H9 (cell line): Measurements from ENCODE around the gene ZMYND8. TPM values are rescaled to one million over a fixed set of nuclear protein-coding genes. Genes with fewer than 3 reads are reported as not detected.

Experiments used
- DNase-seq: peaks from one replicate; pipeline ENCODE4 v3.0.0-alpha.2; 2017
- H2AFZ ChIP-seq: one replicate; pipeline ENCODE4 v1.6.1; 2013; ENCODE audit warnings: mild to moderate bottlenecking, low read length, control low read depth, moderate library complexity
- H2AK5ac ChIP-seq: 2 replicates; pipeline ENCODE4 v1.6.1; 2013; ENCODE audit warnings: low read length, control low read depth, mixed read lengths; ENCODE audit not compliant: insufficient read length
- H2BK120ac ChIP-seq: one replicate; pipeline ENCODE4 v1.6.1; 2013; ENCODE audit warnings: low read depth, mild to moderate bottlenecking, low read length, control low read depth, inconsistent platforms; ENCODE audit not compliant: poor library complexity, severe bottlenecking
- H2BK12ac ChIP-seq: 2 replicates; pipeline ENCODE4 v1.6.1; 2013; ENCODE audit warnings: low read length, control low read depth, mixed read lengths, low read depth; ENCODE audit not compliant: insufficient read length
- H2BK15ac ChIP-seq: 2 replicates; pipeline ENCODE4 v1.6.1; 2013; ENCODE audit warnings: low read depth, low read length, control low read depth
- H2BK20ac ChIP-seq: one replicate; pipeline ENCODE4 v1.6.1; 2013; ENCODE audit warnings: low read depth, mild to moderate bottlenecking, low read length, control low read depth, inconsistent platforms; ENCODE audit not compliant: poor library complexity, severe bottlenecking
- H2BK5ac ChIP-seq: 2 replicates; pipeline ENCODE4 v1.6.1; 2013; ENCODE audit warnings: low read length, control low read depth, mixed read lengths; ENCODE audit not compliant: insufficient read length
- H3K14ac ChIP-seq: 2 replicates; pipeline ENCODE4 v1.6.1; 2013; ENCODE audit warnings: low read length, control low read depth; ENCODE audit not compliant: insufficient read depth
- H3K18ac ChIP-seq: 2 replicates; pipeline ENCODE4 v1.6.1; 2013; ENCODE audit warnings: low read depth, mild to moderate bottlenecking, mixed read lengths, low read length, control low read depth; ENCODE audit not compliant: insufficient read length
- H3K23ac ChIP-seq: 2 replicates; pipeline ENCODE4 v1.6.1; 2013; ENCODE audit warnings: low read length, control low read depth, mixed read lengths, low read depth; ENCODE audit not compliant: insufficient read length
- H3K23me2 ChIP-seq: 2 replicates; pipeline ENCODE4 v1.6.1; 2013; ENCODE audit warnings: low read depth, mild to moderate bottlenecking, mixed read lengths, low read length, control low read depth; ENCODE audit not compliant: insufficient read length, poor library complexity, severe bottlenecking
- H3K27ac ChIP-seq: 2 replicates; pipeline ENCODE4 v1.5.1; 2013; ENCODE audit warnings: low read length, control low read depth, mixed read lengths, low read depth; ENCODE audit not compliant: insufficient read length
- H3K27me3 ChIP-seq: 2 replicates; pipeline ENCODE4 v1.6.1; 2013; ENCODE audit warnings: low read length, control low read depth, inconsistent platforms; ENCODE audit not compliant: insufficient read depth
- H3K4ac ChIP-seq: 2 replicates; pipeline ENCODE4 v1.6.1; 2013; ENCODE audit warnings: low read depth, mild to moderate bottlenecking, control low read depth, inconsistent platforms, low read length, moderate library complexity
- H3K4me1 ChIP-seq: 2 replicates; pipeline ENCODE4 v1.6.1; 2013; ENCODE audit warnings: low read length, control low read depth, inconsistent platforms; ENCODE audit not compliant: insufficient read depth
- H3K4me2 ChIP-seq: 2 replicates; pipeline ENCODE4 v1.6.1; 2013; ENCODE audit warnings: low read length, control low read depth, mixed read lengths; ENCODE audit not compliant: insufficient read length, insufficient read depth
- H3K56ac ChIP-seq: 2 replicates; pipeline ENCODE4 v1.6.1; 2013; ENCODE audit warnings: low read depth, mild to moderate bottlenecking, mixed read lengths, low read length, control low read depth; ENCODE audit not compliant: insufficient read length
- H3K79me1 ChIP-seq: 2 replicates; pipeline ENCODE4 v1.6.1; 2013; ENCODE audit warnings: low read depth, mild to moderate bottlenecking, moderate library complexity, low read length, control low read depth, inconsistent platforms; ENCODE audit not compliant: insufficient read depth, poor library complexity, severe bottlenecking
- H3K79me2 ChIP-seq: 2 replicates; pipeline ENCODE4 v1.6.1; 2013; ENCODE audit warnings: low read length, control low read depth, inconsistent platforms; ENCODE audit not compliant: insufficient read depth
- H3K9ac ChIP-seq: 2 replicates; pipeline ENCODE4 v1.6.1; 2013; ENCODE audit warnings: low read length, control low read depth, mixed read lengths; ENCODE audit not compliant: insufficient read length; ENCODE audit errors: extremely low read depth
- H3K9me3 ChIP-seq: one replicate; pipeline ENCODE4 v1.6.1; 2013; ENCODE audit warnings: low read depth, low read length, inconsistent platforms; ENCODE audit not compliant: control insufficient read depth
- H3T11ph ChIP-seq: one replicate; pipeline ENCODE4 v1.6.1; 2013; ENCODE audit warnings: mild to moderate bottlenecking, low read length, control low read depth, inconsistent platforms
- H4K20me1 ChIP-seq: one replicate; pipeline ENCODE4 v1.6.1; 2013; ENCODE audit not compliant: control insufficient read depth, insufficient read length, insufficient read depth
- H4K5ac ChIP-seq: 2 replicates; pipeline ENCODE4 v1.6.1; 2013; ENCODE audit warnings: low read depth, mild to moderate bottlenecking, mixed read lengths, low read length, control low read depth; ENCODE audit not compliant: insufficient read length
- H4K8ac ChIP-seq: replicated peaks from 2 replicates; pipeline ENCODE4 v1.6.1; 2013; ENCODE audit warnings: low read length, control low read depth, mixed read lengths, low read depth; ENCODE audit not compliant: insufficient read length
- H4K91ac ChIP-seq: 2 replicates; pipeline ENCODE4 v1.6.1; 2013; ENCODE audit warnings: low read depth, mild to moderate bottlenecking, moderate library complexity, mixed read lengths, low read length, control low read depth; ENCODE audit not compliant: insufficient read length
- H3K27ac Mint-ChIP-seq, 3 experiments: 2 replicates in 2 of 3; 3 replicates in 1 of 3; pipeline ENCODE4 v1.8.0; 2020 to 2021; ENCODE audit warnings: mixed read lengths in 3 of 3, mild to moderate bottlenecking in 1 of 3, moderate library complexity in 1 of 3
- H3K27me3 Mint-ChIP-seq: 2 replicates; pipeline ENCODE4 v1.8.0; 2021; ENCODE audit warnings: low read depth, mild to moderate bottlenecking, moderate library complexity, mixed read lengths
- H3K36me3 Mint-ChIP-seq, 3 experiments: 2 replicates in 2 of 3; 3 replicates in 1 of 3; pipeline ENCODE4 v1.8.0; 2020 to 2021; ENCODE audit warnings: low read depth in 3 of 3, mixed read lengths in 3 of 3; ENCODE audit not compliant: insufficient read depth in 1 of 3
- H3K4me1 Mint-ChIP-seq, 2 experiments: 2 replicates each; pipeline ENCODE4 v1.8.0; 2020; ENCODE audit warnings: mixed read lengths in 2 of 2
- H3K4me3 Mint-ChIP-seq, 2 experiments: 2 replicates in 1 of 2; 3 replicates in 1 of 2; pipeline ENCODE4 v1.8.0; 2020 to 2021; ENCODE audit warnings: mild to moderate bottlenecking in 2 of 2, mixed read lengths in 2 of 2, moderate library complexity in 1 of 2
- H3K9me3 Mint-ChIP-seq, 2 experiments: 2 replicates in 1 of 2; 3 replicates in 1 of 2; pipeline ENCODE4 v1.8.0; 2020; ENCODE audit warnings: mild to moderate bottlenecking in 2 of 2, mixed read lengths in 2 of 2, moderate library complexity in 1 of 2
- CTCF ChIP-seq: fragments of 200-600 bp; sonication (generic); conservative IDR thresholded peaks from 3 replicates; pipeline ENCODE4 v1.8.0; 2021; ENCODE audit warnings: antibody characterized with exemption, mild to moderate bottlenecking
- WGBS: extraction: QIAGEN DNeasy Blood & Tissue Kit; methylation state at CpG from one replicate; pipeline ENCODE4 v1.1.7; 2013; ENCODE audit warnings: missing lambda C conversion rate, low lambda C conversion rate, mixed read lengths; ENCODE audit not compliant: insufficient read length; ENCODE audit errors: extremely low coverage; 5-methylcytosine and 5-hydroxymethylcytosine counted together
- total RNA-seq: library from RNA; stranded (reverse); gene quantifications from 2 replicates; pipeline ENCODE4 v1.2.1, GENCODE V29; 2021

ZMYND8 gene
- total RNA-seq, 1 experiment from 2014 or later: 158 TPM

- H3K9ac ChIP-seq: no peak overlapping the region
- H3K56ac ChIP-seq: no peak overlapping the region
- no peak overlapping the region for H2BK120ac ChIP-seq
- H3K36me3 Mint-ChIP-seq: peaks cover 39 to 79% (median 74%) of the 10 kb centered on the region in 3 experiments; a peak in 6 of 7 replicates
- no peak for DNase-seq
- H4K91ac ChIP-seq: no peak overlapping the region
- H3K23ac ChIP-seq: no peak overlapping the region
- no peaks in the 10 kb centered on the region for H4K20me1 ChIP-seq
- no peak overlapping the region for H3K4me3 Mint-ChIP-seq
- H2AK5ac ChIP-seq: no peak overlapping the region
- no peak overlapping the region for H2BK15ac ChIP-seq
- H3K4me2 ChIP-seq: no peak overlapping the region
- no peak overlapping the region for H2BK12ac ChIP-seq
- TF ChIP-seq CTCF: no peak
- H3K23me2 ChIP-seq: no peaks in the 10 kb centered on the region
- peaks cover 0 to 14% of the 10 kb centered on the region in 2 experiments; a peak in 2 of 4 replicates for H3K4me1 Mint-ChIP-seq
- no peaks in the 10 kb centered on the region for H3K4me1 ChIP-seq
- no peak overlapping the region for H3K14ac ChIP-seq
- no peak overlapping the region for H3K27ac ChIP-seq
- no peak overlapping the region for H4K8ac ChIP-seq
- H3K9me3 Mint-ChIP-seq: no peaks in the 10 kb centered on the region
- H4K5ac ChIP-seq: no peak overlapping the region
- no peaks in the 10 kb centered on the region for H3K27me3 ChIP-seq
- H3T11ph ChIP-seq: no peak overlapping the region
- no peak overlapping the region for H2BK5ac ChIP-seq
- no peaks in the 10 kb centered on the region for H3K79me2 ChIP-seq
- no peak overlapping the region for H2BK20ac ChIP-seq
- no CpG with 5 or more reads among the region's 4 CpGs for WGBS
- no peaks in the 10 kb centered on the region for H3K79me1 ChIP-seq
- no peaks in the 10 kb centered on the region for H3K9me3 ChIP-seq
- no peak overlapping the region for H2AFZ ChIP-seq
- no peaks in the 10 kb centered on the region for H3K27me3 Mint-ChIP-seq
- H3K18ac ChIP-seq: no peak overlapping the region
- peak overlapping the region in 1 of 3 experiments; percentile 77; a peak in 2 of 7 replicates for H3K27ac Mint-ChIP-seq
- H3K4ac ChIP-seq: no peak overlapping the region
Measured at GRCh38 chr20:47243003-47243402, 113.5 kb downstream of the ZMYND8 start.
